Neural cell (in vitro differentiated cells): ENCODE results near the gene BAIAP2L1.

Experiments
- EP300 ChIP-seq: fragments of 450-650 bp; conservative IDR thresholded peaks from 2 replicates; pipeline ENCODE4 v1.6.1; 2014; ENCODE audit warnings: antibody characterized with exemption, mild to moderate bottlenecking, moderate library complexity; ENCODE audit not compliant: poor library complexity, severe bottlenecking
- POLR2AphosphoS5 ChIP-seq: IDR thresholded peaks from 2 replicates; pipeline ENCODE4 v1.6.1; 2012
- RAD21 ChIP-seq: fragments of 450-650 bp; conservative IDR thresholded peaks from 2 replicates; pipeline ENCODE4 v1.6.1; 2014; ENCODE audit warnings: antibody characterized with exemption, mild to moderate bottlenecking, moderate library complexity
- TF ChIP-seq, protein P1 (sequence below): fragments of 450-650 bp; IDR thresholded peaks from 2 replicates; pipeline ENCODE4 v1.5.1; 2014; ENCODE audit warnings: antibody characterized with exemption, mild to moderate bottlenecking, moderate library complexity; ENCODE audit not compliant: poor library complexity, severe bottlenecking
- TF ChIP-seq, protein P2 (sequence below): IDR thresholded peaks from 2 replicates; pipeline ENCODE4 v1.6.1; 2012; ENCODE audit warnings: borderline replicate concordance

DNA sequence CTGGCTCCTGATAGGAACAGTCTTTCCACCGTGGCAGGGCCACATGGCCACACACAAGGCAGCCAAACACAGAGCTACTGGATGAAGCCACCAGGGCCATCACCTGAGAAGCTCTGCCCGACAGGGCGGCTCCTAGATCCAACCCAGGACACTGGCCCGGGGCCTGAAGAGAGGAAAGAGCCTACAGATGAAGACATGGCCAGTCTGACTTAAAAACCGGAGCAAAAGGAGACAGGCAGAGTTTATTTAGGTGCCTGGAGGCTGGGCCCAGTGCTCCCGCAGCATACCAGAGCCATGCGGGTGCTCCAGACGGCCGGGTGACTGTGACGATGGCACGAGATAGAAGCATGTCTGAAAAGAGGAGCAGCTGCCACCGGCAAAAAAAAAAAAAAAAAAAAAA, 152.7 kb downstream of the BAIAP2L1 start:
- TF ChIP-seq EP300 (no peak), RAD21 (no peak), POLR2AphosphoS5 (no peak)
- TF ChIP-seq, protein P1, sequence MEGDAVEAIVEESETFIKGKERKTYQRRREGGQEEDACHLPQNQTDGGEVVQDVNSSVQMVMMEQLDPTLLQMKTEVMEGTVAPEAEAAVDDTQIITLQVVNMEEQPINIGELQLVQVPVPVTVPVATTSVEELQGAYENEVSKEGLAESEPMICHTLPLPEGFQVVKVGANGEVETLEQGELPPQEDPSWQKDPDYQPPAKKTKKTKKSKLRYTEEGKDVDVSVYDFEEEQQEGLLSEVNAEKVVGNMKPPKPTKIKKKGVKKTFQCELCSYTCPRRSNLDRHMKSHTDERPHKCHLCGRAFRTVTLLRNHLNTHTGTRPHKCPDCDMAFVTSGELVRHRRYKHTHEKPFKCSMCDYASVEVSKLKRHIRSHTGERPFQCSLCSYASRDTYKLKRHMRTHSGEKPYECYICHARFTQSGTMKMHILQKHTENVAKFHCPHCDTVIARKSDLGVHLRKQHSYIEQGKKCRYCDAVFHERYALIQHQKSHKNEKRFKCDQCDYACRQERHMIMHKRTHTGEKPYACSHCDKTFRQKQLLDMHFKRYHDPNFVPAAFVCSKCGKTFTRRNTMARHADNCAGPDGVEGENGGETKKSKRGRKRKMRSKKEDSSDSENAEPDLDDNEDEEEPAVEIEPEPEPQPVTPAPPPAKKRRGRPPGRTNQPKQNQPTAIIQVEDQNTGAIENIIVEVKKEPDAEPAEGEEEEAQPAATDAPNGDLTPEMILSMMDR, result no peak
- TF ChIP-seq, protein P2, sequence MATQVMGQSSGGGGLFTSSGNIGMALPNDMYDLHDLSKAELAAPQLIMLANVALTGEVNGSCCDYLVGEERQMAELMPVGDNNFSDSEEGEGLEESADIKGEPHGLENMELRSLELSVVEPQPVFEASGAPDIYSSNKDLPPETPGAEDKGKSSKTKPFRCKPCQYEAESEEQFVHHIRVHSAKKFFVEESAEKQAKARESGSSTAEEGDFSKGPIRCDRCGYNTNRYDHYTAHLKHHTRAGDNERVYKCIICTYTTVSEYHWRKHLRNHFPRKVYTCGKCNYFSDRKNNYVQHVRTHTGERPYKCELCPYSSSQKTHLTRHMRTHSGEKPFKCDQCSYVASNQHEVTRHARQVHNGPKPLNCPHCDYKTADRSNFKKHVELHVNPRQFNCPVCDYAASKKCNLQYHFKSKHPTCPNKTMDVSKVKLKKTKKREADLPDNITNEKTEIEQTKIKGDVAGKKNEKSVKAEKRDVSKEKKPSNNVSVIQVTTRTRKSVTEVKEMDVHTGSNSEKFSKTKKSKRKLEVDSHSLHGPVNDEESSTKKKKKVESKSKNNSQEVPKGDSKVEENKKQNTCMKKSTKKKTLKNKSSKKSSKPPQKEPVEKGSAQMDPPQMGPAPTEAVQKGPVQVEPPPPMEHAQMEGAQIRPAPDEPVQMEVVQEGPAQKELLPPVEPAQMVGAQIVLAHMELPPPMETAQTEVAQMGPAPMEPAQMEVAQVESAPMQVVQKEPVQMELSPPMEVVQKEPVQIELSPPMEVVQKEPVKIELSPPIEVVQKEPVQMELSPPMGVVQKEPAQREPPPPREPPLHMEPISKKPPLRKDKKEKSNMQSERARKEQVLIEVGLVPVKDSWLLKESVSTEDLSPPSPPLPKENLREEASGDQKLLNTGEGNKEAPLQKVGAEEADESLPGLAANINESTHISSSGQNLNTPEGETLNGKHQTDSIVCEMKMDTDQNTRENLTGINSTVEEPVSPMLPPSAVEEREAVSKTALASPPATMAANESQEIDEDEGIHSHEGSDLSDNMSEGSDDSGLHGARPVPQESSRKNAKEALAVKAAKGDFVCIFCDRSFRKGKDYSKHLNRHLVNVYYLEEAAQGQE, result no peak
